ENCODE results near the gene TPP1. TPM values are rescaled to one million over a fixed set of nuclear protein-coding genes. Genes with fewer than 3 reads are reported as not detected.

Gene TPP1
- total and polyA plus RNA-seq, 9 donors: 17.1 to 52.0 (median 37.3) TPM

- WGBS (ENCODE audit: insufficient coverage): 0% methylated on average over 2 of the region's 3 CpGs
- H3K27ac ChIP-seq (ENCODE audit: low read length): peak overlapping the region; percentile 55
- H3K4me1 ChIP-seq (ENCODE audit: control insufficient read depth, insufficient read depth, low read length): peaks cover 44% of the 10 kb centered on the region
- H3K4me3 ChIP-seq (ENCODE audit: low read length): no peak overlapping the region
- H3K27me3 ChIP-seq (ENCODE audit: control insufficient read depth, insufficient read depth, low read length): no peaks in the 10 kb centered on the region
- peaks cover 62% of the 10 kb centered on the region for H3K36me3 ChIP-seq (ENCODE audit: control insufficient read depth, insufficient read depth, low read length)
- H3K9me3 ChIP-seq (replicated peaks; ENCODE audit: control insufficient read depth, low read depth, low read length): no peaks in the 10 kb centered on the region
- DNase-seq: peak; percentile 73
Measured at GRCh38 chr11:6637871-6638270, 18.6 kb upstream of the TPP1 start.

GRCh38 chr11:6636480-6636879, 17.3 kb upstream of the TPP1 start:
- peaks cover 44% of the 10 kb centered on the region for H3K4me1 ChIP-seq (ENCODE audit: control insufficient read depth, insufficient read depth, low read length)
- no peak overlapping the region for H3K4me3 ChIP-seq (ENCODE audit: low read length)
- H3K9me3 ChIP-seq (replicated peaks; ENCODE audit: control insufficient read depth, low read depth, low read length): no peaks in the 10 kb centered on the region
- H3K27ac ChIP-seq (ENCODE audit: low read length): peak overlapping the region; percentile 80
- DNase-seq: no peak
- 44% methylated on average over 3 of the region's 3 CpGs for WGBS (ENCODE audit: insufficient coverage)
- H3K27me3 ChIP-seq (ENCODE audit: control insufficient read depth, insufficient read depth, low read length): no peaks in the 10 kb centered on the region
- peaks cover 74% of the 10 kb centered on the region for H3K36me3 ChIP-seq (ENCODE audit: control insufficient read depth, insufficient read depth, low read length)

GRCh38 chr11:6635082-6635932, 16.1 kb upstream of the TPP1 start:
- Histone ChIP-seq H3K36me3 (ENCODE audit: control insufficient read depth, insufficient read depth, low read length) (peaks cover 74% of the 10 kb centered on the region), H3K4me1 (ENCODE audit: control insufficient read depth, insufficient read depth, low read length) (peaks cover 44% of the 10 kb centered on the region), H3K27ac (ENCODE audit: low read length) (peak overlapping the region; percentile 80), H3K9me3 (replicated peaks; ENCODE audit: control insufficient read depth, low read depth, low read length) (no peaks in the 10 kb centered on the region), H3K4me3 (ENCODE audit: low read length) (no peak overlapping the region), H3K27me3 (ENCODE audit: control insufficient read depth, insufficient read depth, low read length) (no peaks in the 10 kb centered on the region)
- peak; percentile 82 for DNase-seq
- 13% methylated on average over 3 of the region's 10 CpGs for whole genome bisulfite sequencing (ENCODE audit: insufficient coverage)

- Histone ChIP-seq H3K27me3 (ENCODE audit: control insufficient read depth, insufficient read depth, low read length) (no peaks in the 10 kb centered on the region), H3K9me3 (replicated peaks; ENCODE audit: control insufficient read depth, low read depth, low read length) (no peaks in the 10 kb centered on the region), H3K36me3 (ENCODE audit: control insufficient read depth, insufficient read depth, low read length) (peaks cover 71% of the 10 kb centered on the region), H3K4me1 (ENCODE audit: control insufficient read depth, insufficient read depth, low read length) (peaks cover 41% of the 10 kb centered on the region), H3K27ac (ENCODE audit: low read length) (no peak overlapping the region), H3K4me3 (ENCODE audit: low read length) (no peak overlapping the region)
- WGBS (ENCODE audit: insufficient coverage): no CpG with 5 or more reads among the region's 1 CpG
- no peak for DNase-seq
Measured at GRCh38 chr11:6634534-6634933, 15.3 kb upstream of the TPP1 start.

GRCh38 chr11:6633422-6634408, 14.5 kb upstream of the TPP1 start:
- Histone ChIP-seq H3K9me3 (replicated peaks; ENCODE audit: control insufficient read depth, low read depth, low read length) (no peaks in the 10 kb centered on the region), H3K27ac (ENCODE audit: low read length) (no peak overlapping the region), H3K4me1 (ENCODE audit: control insufficient read depth, insufficient read depth, low read length) (peaks cover 35% of the 10 kb centered on the region), H3K4me3 (ENCODE audit: low read length) (no peak overlapping the region), H3K36me3 (ENCODE audit: control insufficient read depth, insufficient read depth, low read length) (peaks cover 71% of the 10 kb centered on the region), H3K27me3 (ENCODE audit: control insufficient read depth, insufficient read depth, low read length) (no peaks in the 10 kb centered on the region)
- DNase-seq: no peak
- WGBS (ENCODE audit: insufficient coverage): 95% methylated on average over 14 of the region's 16 CpGs

GRCh38 chr11:6632116-6633073, 13.2 kb upstream of the TPP1 start:
- H3K27me3 ChIP-seq (ENCODE audit: control insufficient read depth, insufficient read depth, low read length): no peaks in the 10 kb centered on the region
- 82% methylated on average over 23 of the region's 29 CpGs for WGBS (ENCODE audit: insufficient coverage)
- H3K4me3 ChIP-seq (ENCODE audit: low read length): no peak overlapping the region
- H3K27ac ChIP-seq (ENCODE audit: low read length): no peak overlapping the region
- peaks cover 69% of the 10 kb centered on the region for H3K36me3 ChIP-seq (ENCODE audit: control insufficient read depth, insufficient read depth, low read length)
- H3K4me1 ChIP-seq (ENCODE audit: control insufficient read depth, insufficient read depth, low read length): peaks cover 26% of the 10 kb centered on the region
- no peak for DNase-seq
- H3K9me3 ChIP-seq (replicated peaks; ENCODE audit: control insufficient read depth, low read depth, low read length): no peaks in the 10 kb centered on the region

GRCh38 chr11:6631361-6631890, 12.2 kb upstream of the TPP1 start:
- H3K27ac ChIP-seq (ENCODE audit: low read length): no peak overlapping the region
- WGBS (ENCODE audit: insufficient coverage): 73% methylated on average over 10 of the region's 11 CpGs
- no peak for DNase-seq
- peaks cover 72% of the 10 kb centered on the region for H3K36me3 ChIP-seq (ENCODE audit: control insufficient read depth, insufficient read depth, low read length)
- no peak overlapping the region for H3K4me3 ChIP-seq (ENCODE audit: low read length)
- peaks cover 18% of the 10 kb centered on the region for H3K4me1 ChIP-seq (ENCODE audit: control insufficient read depth, insufficient read depth, low read length)
- no peaks in the 10 kb centered on the region for H3K27me3 ChIP-seq (ENCODE audit: control insufficient read depth, insufficient read depth, low read length)
- no peaks in the 10 kb centered on the region for H3K9me3 ChIP-seq (replicated peaks; ENCODE audit: control insufficient read depth, low read depth, low read length)

- Histone ChIP-seq H3K36me3 (ENCODE audit: control insufficient read depth, insufficient read depth, low read length) (peaks cover 77% of the 10 kb centered on the region), H3K27ac (ENCODE audit: low read length) (no peak overlapping the region)
- WGBS (ENCODE audit: insufficient coverage): 68% methylated on average over 28 of the region's 28 CpGs
Measured at GRCh38 chr11:6630632-6631291, 11.5 kb upstream of the TPP1 start.

More at GRCh38 chr11:6630632-6631291, 11.5 kb upstream of the TPP1 start:
- no peak overlapping the region for H3K4me3 ChIP-seq (ENCODE audit: low read length)
- H3K27me3 ChIP-seq (ENCODE audit: control insufficient read depth, insufficient read depth, low read length): no peaks in the 10 kb centered on the region
- peaks cover 12% of the 10 kb centered on the region for H3K4me1 ChIP-seq (ENCODE audit: control insufficient read depth, insufficient read depth, low read length)
- DNase-seq: peak; percentile 10
- H3K9me3 ChIP-seq (replicated peaks; ENCODE audit: control insufficient read depth, low read depth, low read length): no peaks in the 10 kb centered on the region

Measured in muscle of leg (tissue), 11 donors.